ENCODE data around the gene SLC49A4.

DNA sequence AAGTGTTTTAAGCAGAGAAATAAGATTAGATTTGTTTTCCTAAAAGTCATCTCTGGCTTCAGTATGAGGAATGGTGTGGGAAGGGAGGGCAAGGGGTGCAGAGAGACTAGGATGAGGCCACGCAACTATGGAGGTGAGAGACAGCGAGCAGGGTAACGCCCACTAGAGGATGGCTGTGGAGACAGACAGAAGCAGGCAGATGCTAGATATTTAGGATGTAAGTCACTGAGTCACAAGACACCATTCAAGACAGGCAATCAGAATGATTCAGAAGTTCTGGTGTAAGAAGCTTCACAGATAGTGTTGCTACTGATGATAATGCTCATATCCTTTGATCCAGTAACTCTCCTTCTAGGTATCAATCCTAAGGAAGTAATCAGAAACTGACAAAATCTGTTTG lies 20.3 kb upstream of the SLC49A4 start:
- no peak for TF ChIP-seq ZNF274 (IDR thresholded peaks at IDR 0.05; ENCODE audit: low read depth, low read length)
- no peak for TF ChIP-seq YY1 (IDR thresholded peaks at IDR 0.05; ENCODE audit: insufficient read depth, insufficient read length)
- TF ChIP-seq SUZ12 (IDR thresholded peaks at IDR 0.05; ENCODE audit: extremely low read depth, insufficient read depth, insufficient read length) = no peak
